Liver (tissue), 9 donors: Measurements from ENCODE around the gene DNAAF5. TPM values are rescaled to one million over a fixed set of nuclear protein-coding genes. Genes with fewer than 3 reads are reported as not detected.

Experiments used
- DNase-seq: peaks from one replicate; pipeline ENCODE4 v3.0.0-alpha.2; 2017; ENCODE audit warnings: low spot score
- H3K27ac ChIP-seq, 2 donors: one replicate each; pipeline ENCODE4 v1.7.0; 2013; ENCODE audit warnings: inconsistent platforms in 2 of 2, low read length in 2 of 2, control low read depth in 1 of 2, low read depth in 1 of 2, mild to moderate bottlenecking in 1 of 2
- H3K27me3 ChIP-seq, 4 donors: one replicate each; pipeline versions ENCODE4 v1.6.1 to v1.7.0; 2013; ENCODE audit warnings: low read length in 3 of 4, inconsistent platforms in 1 of 4, mild to moderate bottlenecking in 1 of 4, moderate library complexity in 1 of 4; ENCODE audit not compliant: control insufficient read depth in 4 of 4, insufficient read depth in 4 of 4
- H3K36me3 ChIP-seq, 4 donors: one replicate each; pipeline versions ENCODE4 v1.6.1 to v1.7.0; 2013; ENCODE audit warnings: low read length in 3 of 4, mild to moderate bottlenecking in 3 of 4, low read depth in 1 of 4, moderate library complexity in 1 of 4; ENCODE audit not compliant: control insufficient read depth in 4 of 4, insufficient read depth in 3 of 4
- H3K4me1 ChIP-seq, 4 donors: one replicate each; pipeline versions ENCODE4 v1.6.1 to v1.7.0; 2013; ENCODE audit warnings: low read length in 3 of 4, mild to moderate bottlenecking in 3 of 4, moderate library complexity in 1 of 4; ENCODE audit not compliant: control insufficient read depth in 4 of 4, insufficient read depth in 4 of 4
- H3K4me3 ChIP-seq, 3 donors: one replicate each; pipeline versions ENCODE4 v1.6.1 to v1.7.0; 2013; ENCODE audit warnings: low read length in 3 of 3, control low read depth in 1 of 3, low read depth in 1 of 3, mild to moderate bottlenecking in 1 of 3
- H3K9ac ChIP-seq, 2 donors: one replicate each; pipeline ENCODE4 v1.7.0; 2013; ENCODE audit warnings: low read length in 2 of 2, mild to moderate bottlenecking in 2 of 2, moderate library complexity in 2 of 2, control low read depth in 1 of 2, low read depth in 1 of 2
- H3K9me3 ChIP-seq, 4 donors: one replicate each; pipeline versions ENCODE4 v1.6.1 to v1.7.0; 2013; ENCODE audit warnings: low read length in 3 of 4; ENCODE audit not compliant: control insufficient read depth in 4 of 4
- ATF3 ChIP-seq: IDR thresholded peaks from 2 replicates; pipeline ENCODE4 v1.6.1; 2016; ENCODE audit warnings: antibody characterized with exemption
- CTCF ChIP-seq: fragments of 150-350 bp; IDR thresholded peaks from 2 replicates; pipeline ENCODE4 v1.5.1; 2017; ENCODE audit warnings: improper control_type of control experiment, low read depth, low read length; ENCODE audit not compliant: missing input control
- EGR1 ChIP-seq, 2 donors: IDR thresholded peaks; 2 replicates each; pipeline ENCODE4 v1.6.1; 2016 to 2018; ENCODE audit warnings: antibody characterized with exemption in 2 of 2, low read depth in 2 of 2
- FOXA1 ChIP-seq: IDR thresholded peaks from 2 replicates; pipeline ENCODE4 v1.6.1; 2016; ENCODE audit warnings: antibody characterized with exemption
- FOXA2 ChIP-seq: IDR thresholded peaks from 2 replicates; pipeline ENCODE4 v1.6.1; 2016; ENCODE audit warnings: antibody characterized with exemption
- GABPA ChIP-seq, 2 donors: IDR thresholded peaks in 1 of 2; conservative IDR thresholded peaks in 1 of 2; 2 replicates each; pipeline ENCODE4 v1.6.1; 2016; ENCODE audit warnings: antibody characterized with exemption in 2 of 2, mild to moderate bottlenecking in 1 of 2, moderate library complexity in 1 of 2
- HNF4G ChIP-seq: IDR thresholded peaks from 2 replicates; pipeline ENCODE4 v1.6.1; 2016; ENCODE audit warnings: antibody characterized with exemption
- JUND ChIP-seq, 2 donors: IDR thresholded peaks; 2 replicates each; pipeline ENCODE4 v1.6.1; 2016; ENCODE audit warnings: antibody characterized with exemption in 2 of 2
- MAX ChIP-seq: IDR thresholded peaks from 2 replicates; pipeline ENCODE4 v1.6.1; 2016; ENCODE audit warnings: antibody characterized with exemption
- NR2F2 ChIP-seq: IDR thresholded peaks from 2 replicates; pipeline ENCODE4 v1.6.1; 2016; ENCODE audit warnings: antibody characterized with exemption
- RAD21 ChIP-seq, 2 donors: IDR thresholded peaks; 2 replicates each; pipeline ENCODE4 v1.6.1; 2016; ENCODE audit warnings: antibody characterized with exemption in 2 of 2, mild to moderate bottlenecking in 2 of 2
- RXRA ChIP-seq, 2 donors: IDR thresholded peaks; 2 replicates each; pipeline ENCODE4 v1.6.1; 2017 to 2018; ENCODE audit warnings: antibody characterized with exemption in 2 of 2, mild to moderate bottlenecking in 1 of 2
- SP1 ChIP-seq: IDR thresholded peaks from 2 replicates; pipeline ENCODE4 v1.6.1; 2018; ENCODE audit warnings: antibody characterized with exemption, mild to moderate bottlenecking
- TAF1 ChIP-seq: conservative IDR thresholded peaks from 2 replicates; pipeline ENCODE4 v1.6.1; 2016; ENCODE audit warnings: antibody characterized with exemption, mild to moderate bottlenecking
- WGBS: extraction: QIAGEN DNeasy Blood & Tissue Kit; methylation state at CpG from one replicate; pipeline ENCODE4 v1.1.7; 2013; 5-methylcytosine and 5-hydroxymethylcytosine counted together
- polyA plus RNA-seq, 2 donors: library from polyadenylated mRNA; stranded (reverse) in 1 of 2; unstranded in 1 of 2; fragments of 200-250 nt in 1 of 2; fragments of >200 nt in 1 of 2; fragmentation: Nextera tagmentation in 1 of 2; extraction: Ambion mirVana in 1 of 2; gene quantifications; one replicate each; pipeline versions ENCODE4 v1.2.1 to v1.2.3, GENCODE V29; 2013 to 2015
- total RNA-seq, 2 donors: library from RNA; depleted of rRNA; stranded (reverse); fragments of >200 nt; gene quantifications; one replicate each; pipeline ENCODE4 v1.2.3, GENCODE V29; 2014
- TF ChIP-seq, protein P1 (sequence below): IDR thresholded peaks from 2 replicates; pipeline ENCODE4 v1.6.1; 2016; ENCODE audit warnings: antibody characterized with exemption
- TF ChIP-seq, protein P2 (sequence below): IDR thresholded peaks from 2 replicates; pipeline ENCODE4 v1.6.1; 2016; ENCODE audit warnings: antibody characterized with exemption, mild to moderate bottlenecking
- donor health status: healthy.
- donor health status: healthy.
- donor health status: healthy.
- donor health status: healthy.
- donor health status: healthy.

DNAAF5 gene
- total and polyA plus RNA-seq, 4 donors, result 3.1 to 11.1 (median 9.5) TPM

GRCh38 chr7:831596-832166 is 105.2 kb downstream of the DNAAF5 start:
- H3K27me3 ChIP-seq, result no peaks in the 10 kb centered on the region
- DNase-seq, result no peak
- no peak overlapping the region for H3K4me3 ChIP-seq
- peak overlapping the region; percentile 65 to 81 for H3K27ac ChIP-seq
- peaks cover 0 to 9% (median 2%) of the 10 kb centered on the region in 4 donors for H3K36me3 ChIP-seq
- TF ChIP-seq CTCF, result no peak
- TF ChIP-seq, protein P1, sequence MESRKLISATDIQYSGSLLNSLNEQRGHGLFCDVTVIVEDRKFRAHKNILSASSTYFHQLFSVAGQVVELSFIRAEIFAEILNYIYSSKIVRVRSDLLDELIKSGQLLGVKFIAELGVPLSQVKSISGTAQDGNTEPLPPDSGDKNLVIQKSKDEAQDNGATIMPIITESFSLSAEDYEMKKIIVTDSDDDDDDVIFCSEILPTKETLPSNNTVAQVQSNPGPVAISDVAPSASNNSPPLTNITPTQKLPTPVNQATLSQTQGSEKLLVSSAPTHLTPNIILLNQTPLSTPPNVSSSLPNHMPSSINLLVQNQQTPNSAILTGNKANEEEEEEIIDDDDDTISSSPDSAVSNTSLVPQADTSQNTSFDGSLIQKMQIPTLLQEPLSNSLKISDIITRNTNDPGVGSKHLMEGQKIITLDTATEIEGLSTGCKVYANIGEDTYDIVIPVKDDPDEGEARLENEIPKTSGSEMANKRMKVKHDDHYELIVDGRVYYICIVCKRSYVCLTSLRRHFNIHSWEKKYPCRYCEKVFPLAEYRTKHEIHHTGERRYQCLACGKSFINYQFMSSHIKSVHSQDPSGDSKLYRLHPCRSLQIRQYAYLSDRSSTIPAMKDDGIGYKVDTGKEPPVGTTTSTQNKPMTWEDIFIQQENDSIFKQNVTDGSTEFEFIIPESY, result no peak
- TF ChIP-seq, protein P2, sequence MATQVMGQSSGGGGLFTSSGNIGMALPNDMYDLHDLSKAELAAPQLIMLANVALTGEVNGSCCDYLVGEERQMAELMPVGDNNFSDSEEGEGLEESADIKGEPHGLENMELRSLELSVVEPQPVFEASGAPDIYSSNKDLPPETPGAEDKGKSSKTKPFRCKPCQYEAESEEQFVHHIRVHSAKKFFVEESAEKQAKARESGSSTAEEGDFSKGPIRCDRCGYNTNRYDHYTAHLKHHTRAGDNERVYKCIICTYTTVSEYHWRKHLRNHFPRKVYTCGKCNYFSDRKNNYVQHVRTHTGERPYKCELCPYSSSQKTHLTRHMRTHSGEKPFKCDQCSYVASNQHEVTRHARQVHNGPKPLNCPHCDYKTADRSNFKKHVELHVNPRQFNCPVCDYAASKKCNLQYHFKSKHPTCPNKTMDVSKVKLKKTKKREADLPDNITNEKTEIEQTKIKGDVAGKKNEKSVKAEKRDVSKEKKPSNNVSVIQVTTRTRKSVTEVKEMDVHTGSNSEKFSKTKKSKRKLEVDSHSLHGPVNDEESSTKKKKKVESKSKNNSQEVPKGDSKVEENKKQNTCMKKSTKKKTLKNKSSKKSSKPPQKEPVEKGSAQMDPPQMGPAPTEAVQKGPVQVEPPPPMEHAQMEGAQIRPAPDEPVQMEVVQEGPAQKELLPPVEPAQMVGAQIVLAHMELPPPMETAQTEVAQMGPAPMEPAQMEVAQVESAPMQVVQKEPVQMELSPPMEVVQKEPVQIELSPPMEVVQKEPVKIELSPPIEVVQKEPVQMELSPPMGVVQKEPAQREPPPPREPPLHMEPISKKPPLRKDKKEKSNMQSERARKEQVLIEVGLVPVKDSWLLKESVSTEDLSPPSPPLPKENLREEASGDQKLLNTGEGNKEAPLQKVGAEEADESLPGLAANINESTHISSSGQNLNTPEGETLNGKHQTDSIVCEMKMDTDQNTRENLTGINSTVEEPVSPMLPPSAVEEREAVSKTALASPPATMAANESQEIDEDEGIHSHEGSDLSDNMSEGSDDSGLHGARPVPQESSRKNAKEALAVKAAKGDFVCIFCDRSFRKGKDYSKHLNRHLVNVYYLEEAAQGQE, result peak; percentile 37
- peak in 1 of 2 donors; percentile 79 for TF ChIP-seq EGR1 (IDR thresholded peaks at IDR 0.05; ENCODE audit: low read depth in 2 of 2)
- TF ChIP-seq MAX, result no peak
- no peak for TF ChIP-seq HNF4G
- TF ChIP-seq JUND (IDR thresholded peaks at IDR 0.05), result peak; percentile 99 to 100
- no peak for TF ChIP-seq TAF1
- no peak for TF ChIP-seq FOXA2
- no peak for TF ChIP-seq SP1
- TF ChIP-seq RAD21 (IDR thresholded peaks at IDR 0.05), result no peak
- peak; percentile 82 for TF ChIP-seq ATF3
- peak in 1 of 2 donors; percentile 21 for TF ChIP-seq RXRA (IDR thresholded peaks at IDR 0.05)
- no peak for TF ChIP-seq FOXA1
- TF ChIP-seq GABPA (IDR thresholded peaks at IDR 0.05 in 1 of 2, conservative IDR thresholded peaks at IDR 0.05 in 1 of 2), result no peak
- TF ChIP-seq NR2F2, result no peak
- no peaks in the 10 kb centered on the region for H3K9me3 ChIP-seq
- 66% methylated on average over 7 of the region's 7 CpGs for WGBS
- H3K9ac ChIP-seq, result peak overlapping the region in 1 of 2 donors; percentile 81
- peaks cover 0 to 17% (median 0%) of the 10 kb centered on the region in 4 donors for H3K4me1 ChIP-seq
